HG02588 (cell line): ENCODE measurements around the gene MACROD2.
"Not testable (repeated sequence)": the region's sequence is repeated elsewhere in the genome, so short reads cannot be mapped to it uniquely, and the experiment has no call there.

Experiments used
- ATAC-seq: cut with Tn5 transposase; IDR thresholded peaks from one replicate; pipeline ENCODE4 v1.9.1; 2021; ENCODE audit warnings: mild to moderate bottlenecking, moderate library complexity; ENCODE audit not compliant: unreplicated experiment

Gene MACROD2

DNA sequence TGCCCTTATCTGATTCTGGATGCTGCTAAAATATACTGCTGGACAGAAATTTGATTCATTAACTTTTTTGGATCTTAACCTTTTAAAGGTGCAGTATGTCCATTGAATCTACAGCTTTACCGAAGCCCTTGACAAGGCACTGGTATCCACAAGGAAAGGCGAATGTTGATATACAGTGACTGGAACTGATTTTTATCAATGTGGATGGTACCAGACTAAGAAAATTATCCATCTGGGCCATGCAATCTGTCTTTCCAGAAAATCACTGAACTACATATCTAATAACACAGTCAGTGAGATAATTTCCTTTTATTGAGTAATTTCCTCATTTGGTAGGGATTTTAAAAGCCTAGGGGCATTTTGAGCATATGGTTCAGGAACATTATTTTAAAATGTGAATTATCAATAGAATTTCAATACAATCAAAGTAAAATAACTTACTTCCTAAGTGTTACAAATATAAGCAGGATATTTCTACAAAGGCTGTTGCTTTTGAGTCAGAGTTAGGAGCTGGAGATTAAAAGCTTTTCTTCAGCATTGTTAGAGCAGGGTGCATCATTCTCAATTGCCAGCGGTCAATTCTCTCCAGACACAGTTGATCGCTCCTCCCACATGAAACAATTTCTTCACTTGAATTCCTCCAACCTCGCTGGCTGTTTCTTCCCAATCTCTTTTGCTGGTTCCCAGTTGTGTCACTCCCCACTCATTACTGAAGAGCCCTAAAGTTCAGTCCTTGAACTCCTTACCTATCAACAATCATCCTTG is 927.4 kb downstream of the MACROD2 start:
- ATAC-seq = no peak

DNA sequence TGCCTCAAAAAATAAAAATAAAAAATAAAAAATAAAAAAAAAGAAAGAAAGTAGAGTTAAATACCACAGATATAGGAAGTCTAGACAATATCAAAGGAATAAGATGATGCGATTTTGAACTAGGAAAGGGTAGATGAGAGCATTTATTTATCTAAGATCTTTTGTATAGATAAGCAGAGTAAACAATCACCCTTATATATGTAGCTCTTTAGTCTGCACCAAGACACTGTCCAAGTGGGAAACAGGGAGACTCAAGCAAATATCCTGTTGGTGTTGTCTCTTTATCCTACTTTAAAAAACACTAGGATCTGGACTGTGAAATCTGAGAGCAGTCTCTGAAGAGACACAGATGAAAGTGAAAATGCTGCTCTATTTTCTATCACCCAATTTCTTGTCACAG is 929.1 kb downstream of the MACROD2 start:
- no peak for ATAC-seq

GRCh38 chr20:14925300-14925699 is 930.0 kb downstream of the MACROD2 start:
- no peak for ATAC-seq

- ATAC-seq = not testable (repeated sequence)
Observed at GRCh38 chr20:14926436-14926835, 931.1 kb downstream of the MACROD2 start.

- no peak for ATAC-seq
Observed at GRCh38 chr20:14928083-14928482, 932.8 kb downstream of the MACROD2 start.

DNA sequence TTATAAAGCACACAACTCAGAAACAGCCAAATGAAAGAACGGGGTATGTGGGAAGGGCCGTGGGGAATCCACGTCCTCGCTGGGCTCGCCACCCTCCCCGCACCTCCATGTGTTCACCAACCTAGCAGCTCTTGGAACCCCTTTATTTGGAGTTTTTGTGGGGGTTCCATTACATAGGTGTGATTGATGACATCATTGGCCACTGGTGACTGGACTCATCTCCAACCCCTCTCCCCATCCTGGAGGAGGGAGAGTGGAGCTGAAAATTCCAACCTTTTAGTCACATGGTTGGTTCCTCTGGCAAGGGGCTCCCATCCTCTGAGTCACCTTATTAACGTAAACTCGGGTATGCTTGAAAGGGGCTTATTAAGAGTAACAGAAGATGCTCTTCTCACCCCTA is 934.1 kb downstream of the MACROD2 start:
- ATAC-seq = no peak

- no peak for ATAC-seq
Observed at GRCh38 chr20:14932040-14932439, 936.7 kb downstream of the MACROD2 start.

GRCh38 chr20:14935285-14935684 is 940.0 kb downstream of the MACROD2 start:
- no peak for ATAC-seq

- ATAC-seq = no peak
Observed at GRCh38 chr20:14937021-14937420, 941.7 kb downstream of the MACROD2 start.

- no peak for ATAC-seq
Observed at GRCh38 chr20:14937846-14938245, 942.5 kb downstream of the MACROD2 start.

GRCh38 chr20:14947536-14947935 is 952.2 kb downstream of the MACROD2 start:
- no peak for ATAC-seq

DNA sequence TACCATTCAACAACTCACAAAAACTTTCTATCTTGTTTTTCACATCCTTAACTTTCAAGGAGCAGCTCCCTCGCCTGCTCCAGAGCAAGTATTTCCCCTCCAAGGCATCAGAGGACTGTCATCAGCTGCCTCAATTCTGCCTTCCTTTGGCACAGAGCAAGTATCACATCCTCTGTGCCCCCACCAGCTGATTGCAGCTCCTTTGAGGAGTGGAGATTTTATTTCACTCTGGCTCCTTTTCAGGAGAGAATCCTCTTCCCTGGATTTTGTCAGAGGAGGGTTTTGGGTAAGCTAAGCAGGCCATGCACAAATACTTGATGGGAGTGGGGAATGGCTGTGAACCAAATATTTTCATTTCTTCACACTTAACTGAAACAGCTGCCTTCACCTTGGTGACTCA is 952.6 kb downstream of the MACROD2 start:
- no peak for ATAC-seq

- ATAC-seq = no peak
Observed at GRCh38 chr20:14948416-14948815, 953.1 kb downstream of the MACROD2 start.

DNA sequence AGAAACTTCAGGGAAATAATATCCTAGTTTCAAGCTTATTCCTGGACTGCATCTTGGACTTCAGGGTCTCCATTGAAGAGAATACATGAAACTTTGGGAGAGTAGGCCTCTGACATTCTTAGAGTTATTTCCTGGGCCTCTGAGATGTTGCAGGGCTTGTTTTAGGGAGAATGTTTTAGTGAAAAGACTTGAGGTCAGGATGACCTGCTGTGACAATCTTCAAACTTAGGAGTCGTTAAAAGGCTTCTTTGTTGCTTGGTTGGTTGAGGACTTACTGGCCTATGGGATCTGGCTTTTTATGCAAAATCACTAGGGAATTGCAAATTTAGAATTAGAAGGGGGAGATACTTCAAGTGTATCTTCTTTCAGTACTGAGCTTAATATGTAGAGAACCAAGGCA is 955.3 kb downstream of the MACROD2 start:
- no peak for ATAC-seq

DNA sequence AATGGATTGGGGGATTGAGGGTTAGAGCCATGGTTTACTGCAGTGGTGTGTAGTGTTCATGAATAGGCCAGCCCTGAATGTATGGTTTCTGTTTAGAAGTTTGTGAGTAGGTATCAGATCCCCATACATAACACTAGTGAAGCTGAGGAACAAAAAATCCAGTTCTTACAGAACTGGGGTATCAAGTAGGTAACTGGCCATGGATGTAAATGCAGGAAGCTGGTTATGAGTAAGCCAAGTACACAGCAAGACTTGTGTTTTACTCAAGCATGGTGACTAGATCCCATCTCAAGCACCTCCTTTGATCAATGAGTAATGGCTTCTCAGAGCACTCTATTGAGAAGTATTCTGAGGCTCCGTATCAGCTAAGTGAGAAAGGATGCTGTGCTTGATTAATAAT is 955.8 kb downstream of the MACROD2 start:
- ATAC-seq = peak; percentile 67

GRCh38 chr20:14951707-14952418 is 956.5 kb downstream of the MACROD2 start:
- no peak for ATAC-seq

GRCh38 chr20:14953736-14954135 is 958.4 kb downstream of the MACROD2 start:
- no peak for ATAC-seq

DNA sequence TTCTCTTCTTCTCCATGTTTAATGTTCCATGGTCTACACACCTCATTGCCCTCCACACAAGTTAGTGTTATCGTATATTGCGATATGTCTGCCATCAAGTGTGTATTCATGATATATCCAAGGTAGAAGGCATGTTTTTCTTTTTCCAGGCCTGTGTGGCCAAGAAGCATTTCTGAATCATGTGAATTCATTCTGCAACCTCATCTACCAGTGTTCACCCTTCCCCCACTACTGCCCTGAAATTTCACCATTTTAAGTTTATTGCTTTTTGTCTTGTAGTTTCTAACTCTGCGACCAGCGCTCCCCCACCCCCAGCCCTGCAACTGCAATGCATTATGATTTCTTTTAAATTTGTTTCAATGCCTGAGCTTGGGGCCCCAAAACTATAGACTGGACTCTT is 960.1 kb downstream of the MACROD2 start:
- ATAC-seq = no peak

- ATAC-seq = no peak
Observed at GRCh38 chr20:14956026-14956425, 960.7 kb downstream of the MACROD2 start.

GRCh38 chr20:14956538-14956937 is 961.2 kb downstream of the MACROD2 start:
- no peak for ATAC-seq

DNA sequence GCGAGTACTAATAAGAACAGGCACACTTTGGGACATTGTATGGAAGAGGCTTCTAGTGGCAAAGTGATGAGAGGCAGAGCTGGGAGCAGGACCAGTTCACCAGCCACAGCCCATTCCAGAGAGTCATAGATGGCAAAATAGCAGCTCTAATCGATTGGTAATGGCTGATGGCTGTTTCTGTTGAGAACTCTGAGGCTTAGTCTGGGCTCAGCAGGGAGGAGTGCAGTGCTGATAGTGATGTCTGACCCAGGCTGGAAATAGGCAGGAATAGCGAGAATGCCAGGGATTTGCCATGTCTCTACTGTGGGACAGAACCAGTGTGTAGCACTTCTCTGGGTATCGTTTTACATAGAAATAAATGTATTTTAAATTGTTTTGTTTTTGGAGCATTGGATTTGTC is 962.1 kb downstream of the MACROD2 start:
- no peak for ATAC-seq

GRCh38 chr20:14958626-14959025 is 963.3 kb downstream of the MACROD2 start:
- ATAC-seq = no peak
